ENCODE measurements around the gene OR2T1. TPM values are rescaled to one million over a fixed set of nuclear protein-coding genes. Genes with fewer than 3 reads are reported as not detected.

The OR2T1 gene, protein sequence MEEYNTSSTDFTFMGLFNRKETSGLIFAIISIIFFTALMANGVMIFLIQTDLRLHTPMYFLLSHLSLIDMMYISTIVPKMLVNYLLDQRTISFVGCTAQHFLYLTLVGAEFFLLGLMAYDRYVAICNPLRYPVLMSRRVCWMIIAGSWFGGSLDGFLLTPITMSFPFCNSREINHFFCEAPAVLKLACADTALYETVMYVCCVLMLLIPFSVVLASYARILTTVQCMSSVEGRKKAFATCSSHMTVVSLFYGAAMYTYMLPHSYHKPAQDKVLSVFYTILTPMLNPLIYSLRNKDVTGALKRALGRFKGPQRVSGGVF
- not detected in 2 replicates for total RNA-seq
- long read RNA-seq = 0 reads

- Mint-ChIP-seq H3K36me3 (ENCODE audit: unreplicated experiment) (no peaks in the 10 kb centered on the region), H3K4me1 (ENCODE audit: unreplicated experiment) (no peaks in the 10 kb centered on the region), H3K27me3 (ENCODE audit: unreplicated experiment) (no peaks in the 10 kb centered on the region), H3K27ac (ENCODE audit: unreplicated experiment) (no peak within 1 kb of the TSS), H3K9me3 (ENCODE audit: unreplicated experiment) (peaks cover 35% of the 10 kb centered on the region), H3K4me3 (ENCODE audit: unreplicated experiment) (no peak within 1 kb of the TSS)
- no peak for DNase-seq (ENCODE audit: extremely low spot score, unreplicated experiment)
- TF ChIP-seq, protein P1, sequence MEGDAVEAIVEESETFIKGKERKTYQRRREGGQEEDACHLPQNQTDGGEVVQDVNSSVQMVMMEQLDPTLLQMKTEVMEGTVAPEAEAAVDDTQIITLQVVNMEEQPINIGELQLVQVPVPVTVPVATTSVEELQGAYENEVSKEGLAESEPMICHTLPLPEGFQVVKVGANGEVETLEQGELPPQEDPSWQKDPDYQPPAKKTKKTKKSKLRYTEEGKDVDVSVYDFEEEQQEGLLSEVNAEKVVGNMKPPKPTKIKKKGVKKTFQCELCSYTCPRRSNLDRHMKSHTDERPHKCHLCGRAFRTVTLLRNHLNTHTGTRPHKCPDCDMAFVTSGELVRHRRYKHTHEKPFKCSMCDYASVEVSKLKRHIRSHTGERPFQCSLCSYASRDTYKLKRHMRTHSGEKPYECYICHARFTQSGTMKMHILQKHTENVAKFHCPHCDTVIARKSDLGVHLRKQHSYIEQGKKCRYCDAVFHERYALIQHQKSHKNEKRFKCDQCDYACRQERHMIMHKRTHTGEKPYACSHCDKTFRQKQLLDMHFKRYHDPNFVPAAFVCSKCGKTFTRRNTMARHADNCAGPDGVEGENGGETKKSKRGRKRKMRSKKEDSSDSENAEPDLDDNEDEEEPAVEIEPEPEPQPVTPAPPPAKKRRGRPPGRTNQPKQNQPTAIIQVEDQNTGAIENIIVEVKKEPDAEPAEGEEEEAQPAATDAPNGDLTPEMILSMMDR (IDR thresholded peaks at IDR 0.05) = no peak
Observed at GRCh38 chr1:248402748-248403147, at the start of gene OR2T1. TSS of gene OR2T1 (plus strand) at chr1:248403048. CDS start at chr1:248406148, 3,100 bp downstream.

DNA sequence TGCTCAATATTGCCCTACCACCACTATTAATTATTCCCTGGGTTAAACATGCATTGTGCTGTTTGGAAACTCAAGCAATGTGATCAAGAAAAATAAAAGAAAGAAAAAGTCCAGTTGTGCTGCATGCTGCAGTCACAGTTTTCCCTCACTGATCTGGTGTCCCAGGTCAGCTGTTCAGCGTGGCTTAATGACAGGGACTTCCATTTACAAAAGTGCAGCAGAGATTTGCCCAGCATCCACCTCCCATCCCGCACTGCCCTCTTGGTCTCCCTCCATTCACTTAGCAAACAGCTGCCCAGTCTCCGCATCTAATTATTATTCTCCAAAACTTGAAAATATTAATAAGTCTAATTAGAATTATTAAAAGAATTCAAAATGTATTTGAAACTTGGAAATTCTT lies 43.4 kb upstream of the OR2T1 start:
- H3K9me3 Mint-ChIP-seq (ENCODE audit: unreplicated experiment) = peaks cover 52% of the 10 kb centered on the region
- H3K27me3 Mint-ChIP-seq (ENCODE audit: unreplicated experiment) = no peaks in the 10 kb centered on the region
- no peak overlapping the region for H3K4me3 Mint-ChIP-seq (ENCODE audit: unreplicated experiment)
- H3K36me3 Mint-ChIP-seq (ENCODE audit: unreplicated experiment) = no peaks in the 10 kb centered on the region
- no peak overlapping the region for H3K27ac Mint-ChIP-seq (ENCODE audit: unreplicated experiment)
- no peaks in the 10 kb centered on the region for H3K4me1 Mint-ChIP-seq (ENCODE audit: unreplicated experiment)
- DNase-seq (ENCODE audit: extremely low spot score, unreplicated experiment) = no peak
- TF ChIP-seq, protein P1 (IDR thresholded peaks at IDR 0.05) = no peak

GRCh38 chr1:248361121-248361715 lies 41.6 kb upstream of the OR2T1 start, which contains the start of gene OR2T4:
TSS of gene OR2T4 (plus strand) at chr1:248361665. CDS start at chr1:248361665, 0 bp downstream.
- Mint-ChIP-seq H3K27me3 (ENCODE audit: unreplicated experiment) (no peaks in the 10 kb centered on the region), H3K4me3 (ENCODE audit: unreplicated experiment) (no peak within 1 kb of the TSS), H3K36me3 (ENCODE audit: unreplicated experiment) (no peaks in the 10 kb centered on the region), H3K4me1 (ENCODE audit: unreplicated experiment) (no peaks in the 10 kb centered on the region), H3K27ac (ENCODE audit: unreplicated experiment) (no peak within 1 kb of the TSS), H3K9me3 (ENCODE audit: unreplicated experiment) (peaks cover 67% of the 10 kb centered on the region)
- no peak for DNase-seq (ENCODE audit: extremely low spot score, unreplicated experiment)
- TF ChIP-seq, protein P1 (IDR thresholded peaks at IDR 0.05) = no peak

DNA sequence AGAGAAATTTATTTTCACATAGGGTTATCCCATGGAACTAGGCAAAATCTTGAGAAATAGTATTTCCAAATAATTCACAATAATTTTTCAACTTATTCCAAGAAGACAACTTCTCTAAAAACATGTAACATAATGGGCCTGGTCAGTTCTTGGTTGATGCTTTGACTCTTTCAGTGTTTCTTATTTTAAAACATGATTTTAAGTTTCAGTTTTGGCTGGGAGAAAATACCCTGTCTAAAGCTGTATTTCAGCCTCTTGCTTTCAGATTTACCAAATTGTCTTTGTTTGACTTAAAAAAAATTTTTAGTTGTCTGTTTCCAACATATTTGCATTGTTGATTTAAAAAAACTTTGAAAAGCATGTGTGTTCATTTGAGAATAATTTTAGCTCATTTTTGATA lies 36.2 kb upstream of the OR2T1 start:
- H3K27me3 Mint-ChIP-seq (ENCODE audit: unreplicated experiment) = no peaks in the 10 kb centered on the region
- H3K4me1 Mint-ChIP-seq (ENCODE audit: unreplicated experiment) = no peaks in the 10 kb centered on the region
- TF ChIP-seq, protein P1 (IDR thresholded peaks at IDR 0.05) = no peak
- H3K36me3 Mint-ChIP-seq (ENCODE audit: unreplicated experiment) = no peaks in the 10 kb centered on the region
- H3K4me3 Mint-ChIP-seq (ENCODE audit: unreplicated experiment) = no peak overlapping the region
- no peak for DNase-seq (ENCODE audit: extremely low spot score, unreplicated experiment)
- no peak overlapping the region for H3K27ac Mint-ChIP-seq (ENCODE audit: unreplicated experiment)
- H3K9me3 Mint-ChIP-seq (ENCODE audit: unreplicated experiment) = peaks cover 74% of the 10 kb centered on the region

- TF ChIP-seq, protein P1 (IDR thresholded peaks at IDR 0.05) = no peak
- Mint-ChIP-seq H3K4me3 (ENCODE audit: unreplicated experiment) (no peak overlapping the region), H3K4me1 (ENCODE audit: unreplicated experiment) (no peaks in the 10 kb centered on the region), H3K27me3 (ENCODE audit: unreplicated experiment) (no peaks in the 10 kb centered on the region), H3K36me3 (ENCODE audit: unreplicated experiment) (no peaks in the 10 kb centered on the region), H3K9me3 (ENCODE audit: unreplicated experiment) (peaks cover 73% of the 10 kb centered on the region), H3K27ac (ENCODE audit: unreplicated experiment) (no peak overlapping the region)
- no peak for DNase-seq (ENCODE audit: extremely low spot score, unreplicated experiment)
Observed at GRCh38 chr1:248372394-248372793, 30.5 kb upstream of the OR2T1 start.
